Astrocyte of the spinal cord (primary cell): ENCODE measurements around the gene MRGPRD.

Experiments used
- DNase-seq: peaks from one replicate; pipeline ENCODE4 v3.0.0; 2011; ENCODE audit warnings: low read depth, low spot score
- H3K4me3 ChIP-seq: 2 replicates; pipeline ENCODE4 v1.5.1; 2011; ENCODE audit warnings: low read depth, mild to moderate bottlenecking, low read length, moderate library complexity
- CTCF ChIP-seq: IDR thresholded peaks from 2 replicates; pipeline ENCODE4 v1.5.1; 2012; ENCODE audit warnings: low read depth, mild to moderate bottlenecking, low read length, inconsistent platforms
- in situ Hi-C: cut with HindIII; loops from 2 replicates; pipeline ENCODE4 v1.10.0; 2017; ENCODE audit warnings: low sequenced_read_pairs

MRGPRD gene

GRCh38 chr11:68948935-68949334 lies 31.9 kb downstream of the MRGPRD start:
- H3K4me3 ChIP-seq: no peak overlapping the region
- in situ Hi-C loops: no loop called here
- DNase-seq: no peak
- no peak for TF ChIP-seq CTCF

GRCh38 chr11:68948496-68948895 lies 32.3 kb downstream of the MRGPRD start:
- TF ChIP-seq CTCF: no peak
- no peak for DNase-seq
- no peak overlapping the region for H3K4me3 ChIP-seq

GRCh38 chr11:68947151-68947550 lies 33.6 kb downstream of the MRGPRD start:
- TF ChIP-seq CTCF: no peak
- no peak for DNase-seq
- H3K4me3 ChIP-seq: no peak overlapping the region
- in situ Hi-C loops: no loop called here

More at GRCh38 chr11:68948496-68948895, 32.3 kb downstream of the MRGPRD start:
- in situ Hi-C loops: no loop called here

- peak; percentile 89 for DNase-seq
- in situ Hi-C loops: no loop called here
- TF ChIP-seq CTCF: no peak
- H3K4me3 ChIP-seq: no peak overlapping the region
Measured at GRCh38 chr11:68946416-68947090, 34.2 kb downstream of the MRGPRD start.

- H3K4me3 ChIP-seq: no peak overlapping the region
- peak; percentile 27 for DNase-seq
- in situ Hi-C loops: no loop called here
- no peak for TF ChIP-seq CTCF
Measured at GRCh38 chr11:68942751-68943271, 38.0 kb downstream of the MRGPRD start.

- no peak for DNase-seq
- no peak for TF ChIP-seq CTCF
- H3K4me3 ChIP-seq: no peak overlapping the region
- in situ Hi-C loops: no loop called here
Measured at GRCh38 chr11:68942095-68942620, 38.6 kb downstream of the MRGPRD start.
